Activated naive CD8-positive, alpha-beta T cell treated with anti-CD3 and anti-CD28 coated beads, Interleukin-2, amount 10 ng/mL, durations not matched to agents 7 days and 5 days (primary cell): Measurements from ENCODE around the gene AKAP7. TPM values are rescaled to one million over a fixed set of nuclear protein-coding genes. Genes with fewer than 3 reads are reported as not detected.

Source experiments
- ATAC-seq: fragments of 150-1000 bp; cut with Tn5 transposase; one replicate; pipeline ENCODE4 v1.10.0; 2021; ENCODE audit warnings: low read depth, moderate library complexity
- POLR2A ChIA-PET: fragments of 350-600 bp; sonication (Branson Sonifier 250); formaldehyde crosslinking; loops from one replicate; lab custom pipeline; 2021; ENCODE audit warnings: antibody characterized with exemption; lab: Charles Lee
- DNase-seq: peaks from one replicate; pipeline ENCODE4 v3.0.0; 2021
- H3K27ac Mint-ChIP-seq: one replicate; pipeline ENCODE4 v1.8.0; 2022; ENCODE audit warnings: mild to moderate bottlenecking, mixed read lengths
- H3K27me3 Mint-ChIP-seq: one replicate; pipeline ENCODE4 v1.8.0; 2022; ENCODE audit warnings: mild to moderate bottlenecking, moderate library complexity, mixed read lengths
- H3K36me3 Mint-ChIP-seq: one replicate; pipeline ENCODE4 v1.8.0; 2021; ENCODE audit warnings: mild to moderate bottlenecking, mixed read lengths
- H3K4me1 Mint-ChIP-seq: one replicate; pipeline ENCODE4 v1.8.0; 2021; ENCODE audit warnings: mixed read lengths
- H3K4me3 Mint-ChIP-seq: one replicate; pipeline ENCODE4 v1.8.0; 2022; ENCODE audit warnings: mild to moderate bottlenecking, moderate library complexity, mixed read lengths
- H3K9me3 Mint-ChIP-seq: one replicate; pipeline ENCODE4 v1.8.0; 2021; ENCODE audit warnings: mixed read lengths
- total RNA-seq, 2 experiments: library from RNA; stranded (reverse); gene quantifications; one replicate each; pipeline ENCODE4 v1.2.3, GENCODE V29; 2021

AKAP7 gene
- total RNA-seq, 2 experiments from 2014 or later = 12.6 to 13.1 TPM

DNA sequence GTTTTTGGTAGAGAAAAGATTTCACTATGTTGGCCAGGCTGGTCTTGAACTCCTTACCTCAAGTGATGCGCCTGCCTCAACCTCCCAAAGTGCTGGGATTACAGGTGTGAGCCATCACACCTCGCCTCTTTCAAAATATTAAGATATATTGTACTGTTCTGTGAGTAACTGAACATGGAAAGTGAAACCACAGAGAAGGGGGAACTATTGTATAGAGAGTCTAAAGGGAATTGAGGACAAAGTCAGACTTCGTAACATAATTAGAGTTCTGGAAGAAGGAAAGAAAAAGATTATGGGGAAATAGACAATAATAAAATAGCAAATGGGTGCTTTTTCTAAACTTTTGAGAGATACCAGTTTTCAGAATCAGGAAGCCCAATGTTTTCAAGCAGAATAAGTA, 17.4 kb upstream of the AKAP7 start:
- POLR2A ChIA-PET = no interaction called here
- Mint-ChIP-seq H3K27ac (no peak overlapping the region), H3K9me3 (no peaks in the 10 kb centered on the region), H3K4me3 (no peak overlapping the region), H3K4me1 (peaks cover 4% of the 10 kb centered on the region), H3K27me3 (peaks cover 3% of the 10 kb centered on the region), H3K36me3 (no peaks in the 10 kb centered on the region)
- ATAC-seq (no peak), DNase-seq (no peak)

GRCh38 chr6:131122007-131122406, 13.3 kb upstream of the AKAP7 start:
- Mint-ChIP-seq H3K4me3 (no peak overlapping the region), H3K36me3 (no peaks in the 10 kb centered on the region), H3K27me3 (peaks cover 11% of the 10 kb centered on the region), H3K27ac (no peak overlapping the region), H3K9me3 (no peaks in the 10 kb centered on the region), H3K4me1 (peaks cover 3% of the 10 kb centered on the region)
- ATAC-seq (no peak), DNase-seq (no peak)
- POLR2A ChIA-PET = no interaction called here

DNA sequence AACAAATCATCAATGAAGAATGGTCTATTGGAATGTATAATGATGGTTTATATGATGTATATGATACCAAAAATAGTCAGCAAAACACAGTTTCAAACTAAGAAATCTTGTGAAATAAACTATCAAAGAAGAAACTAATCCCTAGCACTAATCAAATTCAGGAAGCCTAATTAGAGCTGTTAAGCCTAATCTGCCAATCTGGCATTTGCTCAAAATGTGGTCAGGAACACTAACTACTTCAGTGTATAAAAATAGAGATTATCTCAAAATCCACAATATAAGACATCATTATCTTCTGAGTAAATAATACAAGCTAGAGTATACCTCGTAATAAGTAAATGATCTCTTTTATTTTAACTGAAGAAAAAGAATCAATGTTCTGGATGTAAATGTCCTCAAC, 12.8 kb upstream of the AKAP7 start:
- Mint-ChIP-seq H3K4me1 (no peaks in the 10 kb centered on the region), H3K27me3 (peaks cover 11% of the 10 kb centered on the region), H3K9me3 (no peaks in the 10 kb centered on the region), H3K4me3 (no peak overlapping the region), H3K36me3 (no peaks in the 10 kb centered on the region), H3K27ac (no peak overlapping the region)
- ATAC-seq = no peak
- DNase-seq = no peak
- POLR2A ChIA-PET = no interaction called here

DNA sequence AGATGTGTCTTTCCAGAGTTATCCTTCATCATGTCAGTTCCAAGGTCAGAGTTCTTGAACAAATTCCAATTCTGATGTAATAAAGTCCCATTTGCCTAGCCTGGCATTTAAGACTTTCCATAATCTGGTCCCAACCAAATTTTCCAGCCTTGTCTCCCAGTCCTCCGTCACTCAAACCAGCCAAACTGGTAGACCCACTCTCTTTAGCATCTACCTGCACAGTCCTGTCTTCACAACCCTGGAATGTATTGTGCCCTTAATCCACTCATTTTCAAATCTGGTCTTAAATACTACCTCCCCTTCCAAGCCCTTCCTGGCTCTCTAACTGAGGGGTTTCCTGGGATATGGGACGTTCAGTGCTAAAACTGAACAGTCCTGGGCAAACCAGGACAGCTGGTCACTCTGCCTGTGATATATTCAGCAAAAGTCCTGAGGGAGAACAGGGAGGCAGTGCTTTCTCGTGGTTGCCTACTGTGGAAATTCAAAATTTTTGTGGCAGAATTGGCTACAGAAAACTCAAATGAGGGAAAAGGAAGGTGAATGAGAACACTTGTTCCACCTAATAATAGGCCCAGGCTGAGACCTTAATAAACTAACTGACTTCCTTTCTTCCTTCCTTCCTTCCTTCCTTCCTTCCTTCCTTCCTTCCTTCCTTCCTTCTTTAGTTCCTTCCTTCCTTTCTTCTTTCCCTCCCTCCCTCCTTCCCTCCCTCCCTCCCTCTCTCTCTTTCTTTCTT, 10.8 kb upstream of the AKAP7 start:
- POLR2A ChIA-PET = no interaction called here
- ATAC-seq (no peak), DNase-seq (no peak)
- H3K36me3 Mint-ChIP-seq = no peaks in the 10 kb centered on the region
- no peaks in the 10 kb centered on the region for H3K9me3 Mint-ChIP-seq
- H3K27me3 Mint-ChIP-seq = peaks cover 11% of the 10 kb centered on the region
- no peaks in the 10 kb centered on the region for H3K4me1 Mint-ChIP-seq
- H3K27ac Mint-ChIP-seq = no peak overlapping the region
- H3K4me3 Mint-ChIP-seq = no peak overlapping the region

DNA sequence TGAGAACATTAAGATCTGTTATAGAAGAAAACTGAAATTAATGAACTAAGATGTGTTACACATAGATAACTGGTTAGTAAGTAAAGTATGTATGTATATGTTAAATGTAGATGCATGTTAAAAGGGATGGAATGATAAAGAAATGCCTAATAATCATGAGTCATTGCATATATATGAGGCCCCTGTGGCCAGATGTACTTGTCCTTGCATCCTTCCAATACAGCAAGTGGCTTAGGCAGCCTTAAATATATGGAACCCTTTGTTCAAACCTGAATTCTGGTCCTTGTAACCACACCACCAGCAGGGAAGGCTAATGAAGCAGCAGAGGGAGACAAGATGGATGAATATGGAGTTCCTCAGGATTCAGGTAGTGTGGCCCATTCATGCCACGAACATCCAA, 9.8 kb upstream of the AKAP7 start:
- ATAC-seq (no peak), DNase-seq (no peak)
- no peak overlapping the region for H3K4me3 Mint-ChIP-seq
- POLR2A ChIA-PET = no interaction called here
- H3K4me1 Mint-ChIP-seq = no peaks in the 10 kb centered on the region
- H3K36me3 Mint-ChIP-seq = no peaks in the 10 kb centered on the region
- H3K27ac Mint-ChIP-seq = no peak overlapping the region
- H3K27me3 Mint-ChIP-seq = peaks cover 11% of the 10 kb centered on the region
- H3K9me3 Mint-ChIP-seq = no peaks in the 10 kb centered on the region

DNA sequence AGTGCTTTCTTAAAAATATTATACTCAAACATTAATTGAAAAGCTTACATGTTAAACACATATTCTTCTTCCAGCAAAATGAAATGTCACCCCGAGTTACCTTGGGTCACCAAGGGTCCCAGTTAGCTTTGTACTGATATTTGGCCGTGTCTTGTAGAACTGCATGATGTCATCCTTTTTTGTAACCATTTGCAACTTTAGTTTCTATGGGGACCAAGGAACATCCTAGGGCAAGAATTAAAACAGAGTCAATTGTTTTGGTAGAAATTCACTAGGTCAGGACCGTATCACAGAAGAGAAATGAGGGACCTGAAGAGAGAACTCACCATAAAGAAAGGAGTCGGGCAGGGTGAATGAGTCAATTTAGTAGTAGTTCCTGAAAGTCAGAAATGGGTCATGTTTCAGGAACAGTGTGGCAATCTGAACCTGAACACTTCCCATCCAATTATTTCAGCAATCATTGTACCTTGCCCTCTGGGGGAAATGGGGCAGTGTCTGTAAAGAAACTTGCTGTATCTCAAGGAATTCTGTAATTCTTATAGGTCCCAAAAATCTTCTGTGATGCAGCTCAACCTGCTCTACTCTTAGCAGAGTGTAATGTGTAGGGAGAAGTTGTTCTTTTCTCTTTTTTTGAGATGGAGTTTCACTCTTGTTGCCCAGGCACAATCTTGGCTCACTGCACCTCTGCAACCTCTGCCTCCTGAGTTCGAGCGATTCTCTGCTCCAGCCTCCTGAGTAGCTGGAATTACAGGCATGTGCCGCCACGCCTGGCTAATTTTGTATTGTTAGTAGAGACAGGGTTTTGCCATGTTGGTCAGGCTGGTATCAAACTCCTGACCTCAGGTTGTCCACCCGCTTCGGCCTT, 5.3 kb upstream of the AKAP7 start:
- POLR2A ChIA-PET = no interaction called here

DNA sequence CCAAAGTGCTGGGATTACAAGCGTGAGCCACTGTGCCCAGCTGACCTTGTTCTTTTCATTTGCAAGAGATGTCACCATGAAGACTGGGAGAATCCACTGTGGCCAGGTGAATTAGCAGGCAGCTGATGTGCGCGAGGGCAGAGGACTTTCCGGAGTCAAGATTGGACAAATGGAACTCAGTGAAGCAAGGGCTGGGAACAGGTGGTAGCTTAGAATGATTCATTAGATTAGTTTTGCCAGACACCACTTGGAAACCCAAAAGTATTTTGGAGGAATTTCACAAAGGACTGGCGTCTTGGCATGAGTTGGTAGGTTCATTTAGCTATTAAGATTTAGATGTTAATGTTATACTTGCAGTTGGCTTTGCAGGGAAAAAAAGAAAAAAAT, 4.7 kb upstream of the AKAP7 start:
- Mint-ChIP-seq H3K36me3 (no peaks in the 10 kb centered on the region), H3K9me3 (no peaks in the 10 kb centered on the region), H3K27ac (no peak overlapping the region), H3K4me1 (peaks cover 5% of the 10 kb centered on the region), H3K4me3 (no peak overlapping the region), H3K27me3 (peaks cover 3% of the 10 kb centered on the region)
- DNase-seq (no peak), ATAC-seq (no peak)
- POLR2A ChIA-PET = no interaction called here

More for the DNA sequence above, 5.3 kb upstream of the AKAP7 start:
- H3K27me3 Mint-ChIP-seq = peaks cover 3% of the 10 kb centered on the region
- H3K36me3 Mint-ChIP-seq = no peaks in the 10 kb centered on the region
- ATAC-seq (no peak), DNase-seq (no peak)
- H3K4me3 Mint-ChIP-seq = no peak overlapping the region
- peaks cover 4% of the 10 kb centered on the region for H3K4me1 Mint-ChIP-seq
- H3K9me3 Mint-ChIP-seq = no peaks in the 10 kb centered on the region
- no peak overlapping the region for H3K27ac Mint-ChIP-seq

DNA sequence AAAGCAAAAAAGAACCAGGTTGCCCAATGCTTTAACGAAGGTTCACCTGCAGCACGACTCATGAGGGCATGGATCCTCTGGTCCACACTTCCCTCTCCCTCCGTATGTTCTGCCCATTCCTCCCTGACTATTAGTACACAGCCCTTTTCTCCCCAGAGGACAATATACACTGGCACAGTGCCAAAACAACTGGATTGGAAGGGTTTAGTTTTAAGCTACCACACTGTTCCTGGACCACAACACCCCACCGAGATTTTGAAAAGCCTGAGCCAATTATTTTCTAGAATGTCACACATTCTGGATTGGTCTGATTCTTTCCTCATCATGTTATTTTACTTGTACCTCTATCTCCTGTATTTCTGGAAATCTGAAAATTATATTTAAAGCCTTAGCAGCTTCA, 2.9 kb upstream of the AKAP7 start:
- H3K4me1 Mint-ChIP-seq = peaks cover 12% of the 10 kb centered on the region
- DNase-seq (no peak), ATAC-seq (no peak)
- H3K4me3 Mint-ChIP-seq = no peak overlapping the region
- no peaks in the 10 kb centered on the region for H3K36me3 Mint-ChIP-seq
- H3K27me3 Mint-ChIP-seq = no peaks in the 10 kb centered on the region
- H3K9me3 Mint-ChIP-seq = no peaks in the 10 kb centered on the region
- POLR2A ChIA-PET = no interaction called here
- H3K27ac Mint-ChIP-seq = no peak overlapping the region

GRCh38 chr6:131134220-131134979, 867 bp upstream of the AKAP7 start:
- H3K4me1 Mint-ChIP-seq = peaks cover 14% of the 10 kb centered on the region
- no peaks in the 10 kb centered on the region for H3K9me3 Mint-ChIP-seq
- H3K4me3 Mint-ChIP-seq = peak overlapping the region; percentile 88
- no peaks in the 10 kb centered on the region for H3K27me3 Mint-ChIP-seq
- POLR2A ChIA-PET = no interaction called here
- ATAC-seq = no peak
- peak overlapping the region; percentile 91 for H3K27ac Mint-ChIP-seq
- no peak for DNase-seq
- H3K36me3 Mint-ChIP-seq = peaks cover 6% of the 10 kb centered on the region

DNA sequence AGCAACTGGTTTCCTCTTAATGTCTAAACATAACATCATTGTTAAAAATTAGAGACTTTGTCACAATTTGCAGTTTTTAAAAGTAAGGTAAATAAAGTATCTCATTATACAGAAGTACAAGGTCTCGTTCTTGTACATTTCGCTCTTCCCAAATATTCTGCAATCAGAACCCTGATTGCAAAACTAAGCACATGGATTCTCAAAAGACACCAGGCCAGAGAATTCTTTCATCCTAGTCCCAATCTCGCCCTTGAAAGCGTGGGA, 355 bp upstream of the AKAP7 start:
- Mint-ChIP-seq H3K36me3 (peaks cover 6% of the 10 kb centered on the region), H3K27me3 (no peaks in the 10 kb centered on the region), H3K4me3 (peak overlapping the region; percentile 88), H3K9me3 (no peaks in the 10 kb centered on the region), H3K4me1 (peaks cover 19% of the 10 kb centered on the region), H3K27ac (peak overlapping the region; percentile 91)
- no peak for ATAC-seq
- POLR2A ChIA-PET = no interaction called here
- no peak for DNase-seq

- Mint-ChIP-seq H3K4me1 (peaks cover 20% of the 10 kb centered on the region), H3K9me3 (no peaks in the 10 kb centered on the region), H3K36me3 (peaks cover 6% of the 10 kb centered on the region), H3K4me3 (peak overlapping the region; percentile 95), H3K27ac (peak overlapping the region; percentile 92), H3K27me3 (no peaks in the 10 kb centered on the region)
- POLR2A ChIA-PET = no interaction called here
- DNase-seq (no peak), ATAC-seq (no peak)
Measured at GRCh38 chr6:131136021-131136786, 937 bp downstream of the AKAP7 start.

- ATAC-seq = no peak
- Mint-ChIP-seq H3K4me1 (peaks cover 19% of the 10 kb centered on the region), H3K9me3 (no peaks in the 10 kb centered on the region), H3K27me3 (no peaks in the 10 kb centered on the region), H3K36me3 (peaks cover 15% of the 10 kb centered on the region), H3K27ac (no peak overlapping the region), H3K4me3 (no peak overlapping the region)
- no peak for DNase-seq
- POLR2A ChIA-PET = no interaction called here
Measured at GRCh38 chr6:131139599-131139998, 4.3 kb downstream of the AKAP7 start.

DNA sequence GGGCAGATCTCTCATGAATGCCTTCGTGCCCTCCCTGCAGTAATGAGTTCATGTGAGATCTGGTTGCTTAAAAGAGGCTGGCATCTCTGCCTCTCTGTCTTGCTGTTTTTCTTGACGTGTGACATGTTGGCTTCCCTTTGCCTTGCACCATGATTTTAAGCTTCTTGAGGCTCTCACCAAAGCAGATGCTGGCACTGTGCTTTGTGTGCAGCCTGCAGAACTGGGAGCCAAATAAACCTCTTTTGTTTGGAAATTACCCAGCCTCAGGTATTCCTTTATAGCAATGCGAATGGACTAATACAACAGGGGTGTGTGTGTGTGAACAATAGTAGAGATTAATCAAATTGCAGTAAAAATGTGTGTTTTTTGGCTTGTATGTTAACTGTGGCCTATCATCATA, 8.1 kb downstream of the AKAP7 start:
- no peaks in the 10 kb centered on the region for H3K27me3 Mint-ChIP-seq
- H3K27ac Mint-ChIP-seq = no peak overlapping the region
- peaks cover 8% of the 10 kb centered on the region for H3K4me1 Mint-ChIP-seq
- peaks cover 18% of the 10 kb centered on the region for H3K36me3 Mint-ChIP-seq
- POLR2A ChIA-PET = no interaction called here
- no peak for ATAC-seq
- no peak overlapping the region for H3K4me3 Mint-ChIP-seq
- H3K9me3 Mint-ChIP-seq = no peaks in the 10 kb centered on the region
- no peak for DNase-seq
